Measurements from ENCODE around the gene DACH2.

Gene DACH2

DNA sequence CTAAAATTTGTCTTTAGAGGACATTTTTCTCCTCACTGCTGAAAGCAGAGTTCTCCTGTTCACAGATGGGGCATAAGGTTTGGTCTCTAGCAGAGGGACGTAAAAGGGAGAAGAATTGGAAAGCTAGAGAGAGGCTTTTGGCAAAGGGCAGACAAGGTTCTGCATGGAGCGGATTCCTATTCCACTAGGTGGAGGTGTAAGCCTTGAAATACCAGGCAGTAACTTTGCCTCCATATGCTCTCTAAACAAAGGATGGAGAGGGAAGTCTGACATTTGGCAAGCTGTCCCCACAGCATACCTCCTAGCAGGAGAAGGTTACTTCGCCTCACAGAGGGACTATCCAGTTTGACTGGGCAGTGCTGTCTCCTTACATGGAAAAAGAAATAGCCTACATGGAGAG is 174.7 kb downstream of the DACH2 start:
- DNase-seq (ENCODE audit: extremely low spot score): peak; percentile 12
- TF ChIP-seq CTBP1 (IDR thresholded peaks at IDR 0.05; ENCODE audit: borderline replicate concordance): no peak
- no peak for TF ChIP-seq L3MBTL2 (conservative IDR thresholded peaks at IDR 0.05)
- no peak for TF ChIP-seq FOXM1 (IDR thresholded peaks at IDR 0.05; ENCODE audit: borderline replicate concordance)
- TF ChIP-seq SP1 (IDR thresholded peaks at IDR 0.05): no peak
- no peak for TF ChIP-seq FOXK2 (IDR thresholded peaks at IDR 0.05)
- TF ChIP-seq, protein P1, sequence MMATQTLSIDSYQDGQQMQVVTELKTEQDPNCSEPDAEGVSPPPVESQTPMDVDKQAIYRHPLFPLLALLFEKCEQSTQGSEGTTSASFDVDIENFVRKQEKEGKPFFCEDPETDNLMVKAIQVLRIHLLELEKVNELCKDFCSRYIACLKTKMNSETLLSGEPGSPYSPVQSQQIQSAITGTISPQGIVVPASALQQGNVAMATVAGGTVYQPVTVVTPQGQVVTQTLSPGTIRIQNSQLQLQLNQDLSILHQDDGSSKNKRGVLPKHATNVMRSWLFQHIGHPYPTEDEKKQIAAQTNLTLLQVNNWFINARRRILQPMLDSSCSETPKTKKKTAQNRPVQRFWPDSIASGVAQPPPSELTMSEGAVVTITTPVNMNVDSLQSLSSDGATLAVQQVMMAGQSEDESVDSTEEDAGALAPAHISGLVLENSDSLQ (IDR thresholded peaks at IDR 0.05): no peak
- TF ChIP-seq FOXA1 (IDR thresholded peaks at IDR 0.05): no peak
- POLR2A ChIA-PET: no interaction called here
- CTCF ChIA-PET: no interaction called here

DNA sequence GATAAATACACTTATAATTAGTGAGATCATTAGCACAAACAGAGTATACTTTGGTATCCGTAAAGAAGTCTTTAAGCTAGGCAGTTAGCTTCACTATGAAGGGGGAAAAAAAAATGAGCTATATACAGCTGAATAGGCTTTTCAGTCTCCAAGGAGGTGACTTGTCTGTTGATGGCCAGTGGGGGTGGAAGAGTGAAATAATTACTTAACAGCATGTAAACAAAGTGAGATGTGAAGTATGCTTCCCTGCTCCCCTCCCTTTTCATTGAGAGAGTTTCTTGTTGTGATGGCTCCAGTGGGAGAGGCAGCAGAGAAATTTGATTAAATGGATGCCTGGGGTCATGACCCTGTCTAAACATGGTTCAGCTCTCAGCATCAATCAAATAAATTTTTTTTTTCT is 180.9 kb downstream of the DACH2 start:
- DNase-seq (ENCODE audit: extremely low spot score): no peak
- ChIA-PET CTCF (no interaction called here), POLR2A (no interaction called here)
- TF ChIP-seq ELF4 (IDR thresholded peaks at IDR 0.05) (no peak), L3MBTL2 (conservative IDR thresholded peaks at IDR 0.05) (no peak), LEF1 (IDR thresholded peaks at IDR 0.05; ENCODE audit: borderline replicate concordance) (no peak), TARDBP (IDR thresholded peaks at IDR 0.05) (no peak), FOXK2 (IDR thresholded peaks at IDR 0.05) (no peak), NFRKB (IDR thresholded peaks at IDR 0.05) (no peak), CTBP1 (IDR thresholded peaks at IDR 0.05; ENCODE audit: borderline replicate concordance) (no peak)
- TF ChIP-seq, protein P1 (IDR thresholded peaks at IDR 0.05): no peak

DNA sequence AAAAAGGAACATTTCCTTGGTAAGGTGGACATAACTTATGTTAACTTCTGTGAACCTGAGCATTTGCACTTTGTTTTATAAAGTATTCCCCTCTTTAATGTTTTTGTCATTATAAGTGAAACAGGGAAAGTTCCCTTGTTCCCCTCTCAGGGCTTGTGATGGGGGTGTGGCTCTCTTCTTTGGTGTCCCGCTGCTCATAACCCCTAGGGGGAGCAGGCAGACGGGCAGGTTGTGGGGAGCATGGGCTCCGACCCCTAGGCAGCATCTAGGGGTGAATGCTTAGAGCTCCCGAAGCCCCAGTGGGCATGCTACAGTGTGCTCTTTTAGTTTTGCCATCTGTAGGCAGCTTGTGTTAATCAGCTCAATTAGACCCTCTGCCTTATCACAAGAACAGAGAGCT is 200.4 kb downstream of the DACH2 start:
- no peak for TF ChIP-seq TARDBP (IDR thresholded peaks at IDR 0.05)
- TF ChIP-seq, protein P1 (IDR thresholded peaks at IDR 0.05): no peak
- TF ChIP-seq ELF4 (IDR thresholded peaks at IDR 0.05): no peak
- TF ChIP-seq CTBP1 (IDR thresholded peaks at IDR 0.05; ENCODE audit: borderline replicate concordance): no peak
- TF ChIP-seq SP1 (IDR thresholded peaks at IDR 0.05): no peak
- no peak for TF ChIP-seq FOXA1 (IDR thresholded peaks at IDR 0.05)
- TF ChIP-seq ARNT (IDR thresholded peaks at IDR 0.05): no peak
- TF ChIP-seq ZNF384 (IDR thresholded peaks at IDR 0.05): no peak
- TF ChIP-seq L3MBTL2 (conservative IDR thresholded peaks at IDR 0.05): no peak
- TF ChIP-seq BHLHE40 (IDR thresholded peaks at IDR 0.05; ENCODE audit: borderline replicate concordance): no peak
- TF ChIP-seq NFRKB (IDR thresholded peaks at IDR 0.05): no peak
- TF ChIP-seq FOXK2 (IDR thresholded peaks at IDR 0.05): no peak
- no peak for TF ChIP-seq HDGF (IDR thresholded peaks at IDR 0.05; ENCODE audit: borderline replicate concordance)
- no peak for TF ChIP-seq FOXM1 (IDR thresholded peaks at IDR 0.05; ENCODE audit: borderline replicate concordance)
- no peak for TF ChIP-seq SUZ12 (IDR thresholded peaks at IDR 0.05)
- TF ChIP-seq LEF1 (IDR thresholded peaks at IDR 0.05; ENCODE audit: borderline replicate concordance): no peak
- ChIA-PET CTCF (no interaction called here), POLR2A (no interaction called here)
- DNase-seq (ENCODE audit: extremely low spot score): no peak

DNA sequence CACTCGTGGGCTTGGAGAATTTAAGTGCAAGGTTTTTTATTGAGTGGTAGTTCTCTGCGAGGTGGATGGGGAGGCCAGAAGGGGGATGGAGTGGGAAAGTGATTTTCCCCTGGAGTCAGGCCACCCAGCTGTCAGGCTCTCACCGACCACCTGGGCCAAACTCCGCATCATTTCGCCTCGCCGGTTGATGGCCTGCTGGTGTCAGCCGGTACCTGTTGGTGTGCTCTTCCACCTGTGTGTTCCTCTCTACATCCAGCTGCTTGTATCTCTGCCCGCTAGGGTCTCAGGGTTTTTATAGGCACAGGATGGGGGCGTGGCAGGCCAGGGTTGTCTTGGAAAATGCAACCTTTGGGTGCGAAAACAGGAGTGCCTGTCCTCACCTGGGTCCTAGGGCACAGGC is 200.9 kb downstream of the DACH2 start:
- POLR2A ChIA-PET: no interaction called here
- TF ChIP-seq, protein P1 (IDR thresholded peaks at IDR 0.05): no peak
- TF ChIP-seq FOXA1 (IDR thresholded peaks at IDR 0.05): no peak
- no peak for TF ChIP-seq ELF4 (IDR thresholded peaks at IDR 0.05)
- TF ChIP-seq SUZ12 (IDR thresholded peaks at IDR 0.05): no peak
- TF ChIP-seq ZNF384 (IDR thresholded peaks at IDR 0.05): no peak
- no peak for TF ChIP-seq FOXK2 (IDR thresholded peaks at IDR 0.05)
- no peak for TF ChIP-seq ARNT (IDR thresholded peaks at IDR 0.05)
- no peak for TF ChIP-seq HDGF (IDR thresholded peaks at IDR 0.05; ENCODE audit: borderline replicate concordance)
- TF ChIP-seq BHLHE40 (IDR thresholded peaks at IDR 0.05; ENCODE audit: borderline replicate concordance): no peak
- TF ChIP-seq FOXM1 (IDR thresholded peaks at IDR 0.05; ENCODE audit: borderline replicate concordance): no peak
- no peak for TF ChIP-seq L3MBTL2 (conservative IDR thresholded peaks at IDR 0.05)
- no peak for TF ChIP-seq SP1 (IDR thresholded peaks at IDR 0.05)
- DNase-seq (ENCODE audit: extremely low spot score): no peak
- CTCF ChIA-PET: no interaction called here

DNA sequence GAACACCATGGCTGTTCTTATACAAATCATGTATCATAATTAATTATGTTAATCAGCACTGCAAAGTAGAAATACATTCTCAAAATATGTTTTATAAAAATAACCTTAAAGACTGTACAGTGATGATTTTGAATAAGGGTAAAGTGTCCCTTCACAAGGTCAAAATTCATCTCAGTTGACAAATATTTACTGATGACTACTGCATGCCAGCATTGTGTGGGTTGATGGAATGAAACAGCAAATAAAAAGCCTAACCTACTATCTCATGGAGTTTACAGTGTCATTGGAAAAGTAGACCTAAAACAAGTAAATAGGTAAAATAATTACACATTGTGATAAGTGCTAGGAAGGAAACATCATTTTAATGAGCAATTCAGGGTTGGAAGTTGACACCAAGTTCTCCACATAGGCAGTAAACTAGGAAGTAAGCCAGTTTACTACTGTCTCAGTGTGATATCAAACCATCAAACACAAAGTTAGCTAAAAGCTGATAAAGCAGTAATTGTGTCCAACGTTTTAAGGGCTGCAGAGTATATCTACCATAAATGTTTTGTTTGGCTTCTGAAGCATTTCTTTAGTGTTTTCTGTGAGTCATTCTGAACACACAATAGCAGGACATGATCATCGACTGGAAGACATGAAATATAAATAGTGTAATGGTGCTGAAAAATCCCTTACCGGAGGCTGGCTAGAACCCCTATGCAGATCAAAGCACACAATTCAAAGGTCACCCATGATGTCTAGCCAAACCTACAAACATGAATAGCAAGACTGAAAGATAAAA is 221.8 kb downstream of the DACH2 start:
- CTCF ChIA-PET: no interaction called here
- POLR2A ChIA-PET: no interaction called here
- TF ChIP-seq FOXM1 (IDR thresholded peaks at IDR 0.05; ENCODE audit: borderline replicate concordance) (no peak), BHLHE40 (IDR thresholded peaks at IDR 0.05; ENCODE audit: borderline replicate concordance) (no peak), ARNT (IDR thresholded peaks at IDR 0.05) (no peak), L3MBTL2 (conservative IDR thresholded peaks at IDR 0.05) (no peak), ZNF384 (IDR thresholded peaks at IDR 0.05) (no peak), TARDBP (IDR thresholded peaks at IDR 0.05) (no peak), CTBP1 (IDR thresholded peaks at IDR 0.05; ENCODE audit: borderline replicate concordance) (no peak), LEF1 (IDR thresholded peaks at IDR 0.05; ENCODE audit: borderline replicate concordance) (no peak), FOXK2 (IDR thresholded peaks at IDR 0.05) (no peak), ELF4 (IDR thresholded peaks at IDR 0.05) (no peak), SP1 (IDR thresholded peaks at IDR 0.05) (no peak), NFRKB (IDR thresholded peaks at IDR 0.05) (no peak), FOXA1 (IDR thresholded peaks at IDR 0.05) (no peak), HDGF (IDR thresholded peaks at IDR 0.05; ENCODE audit: borderline replicate concordance) (no peak), SUZ12 (IDR thresholded peaks at IDR 0.05) (no peak)
- TF ChIP-seq, protein P1 (IDR thresholded peaks at IDR 0.05): no peak
- DNase-seq (ENCODE audit: extremely low spot score): no peak

Measured in HEK293T (cell line).